ENCODE data around the gene CERS3. TPM values are rescaled to one million over a fixed set of nuclear protein-coding genes. Genes with fewer than 3 reads are reported as not detected.
A peak's percentile ranks its signal among the peaks of the same experiment; 100 is the strongest.

The CERS3 gene
- total RNA-seq: 0.16 and 0.54 TPM in 2 replicates

DNA sequence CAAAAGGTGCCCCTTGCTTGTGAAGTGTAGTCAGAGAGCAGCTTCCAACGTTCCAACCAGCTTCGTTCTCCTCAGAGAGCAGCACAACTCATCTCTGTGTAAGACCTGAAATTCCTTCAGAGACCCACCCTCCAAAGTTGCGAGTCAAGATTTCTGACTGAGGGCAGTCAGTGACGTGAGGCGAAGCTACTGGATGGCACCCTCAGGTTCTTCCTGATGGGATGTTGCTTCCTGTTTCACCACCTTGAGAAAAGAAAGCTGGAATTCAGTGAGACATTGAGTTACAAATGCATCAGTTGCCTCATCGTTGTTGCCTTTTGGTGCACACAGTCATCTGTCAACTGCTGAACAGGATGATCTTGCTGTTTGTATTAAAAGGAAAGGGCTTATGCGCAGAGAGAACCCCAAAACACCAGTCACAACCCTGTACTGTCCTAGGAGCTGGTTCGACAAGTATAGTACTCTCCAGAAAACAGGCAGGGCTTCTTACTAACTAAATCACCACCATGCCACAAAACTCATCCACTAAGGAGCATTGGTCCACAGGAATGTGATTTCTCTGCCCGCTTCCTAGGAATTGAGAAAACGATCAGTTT is at the start of gene CERS3:
CERS3 (minus strand) TSS at position 118 of the 596 bp plus-strand sequence. CDS start 27,101 bp downstream, outside the sequence.
- Mint-ChIP-seq H3K4me3 (no peak within 1 kb of the TSS), H3K9me3 (no peaks in the 10 kb centered on the region), H3K27ac (no peak within 1 kb of the TSS), H3K36me3 (ENCODE audit: low read depth) (peaks cover 2% of the 10 kb centered on the region), H3K4me1 (ENCODE audit: low read depth) (peaks cover 8% of the 10 kb centered on the region), H3K27me3 (ENCODE audit: insufficient read depth) (peaks cover 6% of the 10 kb centered on the region)
- DNase-seq (ENCODE audit: low spot score): no peak
- intact Hi-C loops (cut with micrococcal nuclease): no loop called here

GRCh38 chr15:100573526-100573925 is 44.8 kb upstream of the CERS3 start:
- peaks cover 69% of the 10 kb centered on the region for H3K36me3 Mint-ChIP-seq (ENCODE audit: low read depth)
- intact Hi-C loops (cut with micrococcal nuclease): loop anchor here (1.0 to 2.0 kb wide), 3 partner anchors 23 to 645 kb away; no protein-coding TSS in a partner anchor
- no peak overlapping the region for H3K4me3 Mint-ChIP-seq
- no peaks in the 10 kb centered on the region for H3K9me3 Mint-ChIP-seq
- H3K4me1 Mint-ChIP-seq (ENCODE audit: low read depth): peaks cover 69% of the 10 kb centered on the region
- H3K27me3 Mint-ChIP-seq (ENCODE audit: insufficient read depth): no peaks in the 10 kb centered on the region
- no peak for DNase-seq (ENCODE audit: low spot score)
- peak overlapping the region; percentile 8 for H3K27ac Mint-ChIP-seq

GRCh38 chr15:100572362-100572983 is 43.7 kb upstream of the CERS3 start:
- Mint-ChIP-seq H3K4me3 (peak overlapping the region; percentile 74), H3K27me3 (ENCODE audit: insufficient read depth) (no peaks in the 10 kb centered on the region), H3K9me3 (no peaks in the 10 kb centered on the region), H3K4me1 (ENCODE audit: low read depth) (peaks cover 69% of the 10 kb centered on the region), H3K27ac (peak overlapping the region; percentile 81), H3K36me3 (ENCODE audit: low read depth) (peaks cover 61% of the 10 kb centered on the region)
- intact Hi-C loops (cut with micrococcal nuclease): loop anchor here (1.0 to 2.0 kb wide), 3 partner anchors 222 to 644 kb away; no protein-coding TSS in a partner anchor
- no peak for DNase-seq (ENCODE audit: low spot score)

DNA sequence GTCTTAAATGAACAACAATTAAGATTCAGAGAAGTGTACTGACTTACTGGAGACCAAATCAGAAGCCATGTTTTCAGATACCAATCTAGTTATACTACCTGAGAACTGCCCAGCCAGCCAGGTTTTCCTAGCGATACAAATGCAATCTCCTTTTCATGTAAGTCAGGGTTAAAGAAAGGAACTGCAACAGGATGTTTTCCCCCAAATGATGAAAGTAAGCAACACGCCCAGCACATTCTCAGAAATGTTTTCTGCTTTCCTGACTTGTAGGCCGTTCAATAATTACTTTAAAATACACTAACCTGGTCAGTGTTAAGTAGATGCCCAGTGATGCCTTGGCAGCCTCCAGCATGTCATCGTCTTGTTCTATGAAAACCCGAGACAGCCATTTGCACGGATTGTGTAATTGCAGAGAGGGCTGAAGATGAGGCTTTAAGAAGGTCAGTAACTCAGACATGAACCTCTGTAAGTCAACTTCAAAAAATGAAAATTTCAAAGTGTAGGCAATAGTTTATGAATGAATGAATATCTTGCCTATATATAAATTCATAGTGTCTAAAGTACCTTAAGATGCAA is 42.9 kb upstream of the CERS3 start:
- intact Hi-C loops (cut with micrococcal nuclease): loop anchor here (1.0 to 2.0 kb wide), 3 partner anchors 221 to 643 kb away; no protein-coding TSS in a partner anchor
- peak overlapping the region; percentile 74 for H3K4me3 Mint-ChIP-seq

GRCh38 chr15:100570735-100571313 is 42.1 kb upstream of the CERS3 start:
- H3K4me1 Mint-ChIP-seq (ENCODE audit: low read depth): peaks cover 57% of the 10 kb centered on the region
- intact Hi-C loops (cut with micrococcal nuclease): no loop called here
- H3K9me3 Mint-ChIP-seq: no peaks in the 10 kb centered on the region
- peak overlapping the region; percentile 74 for H3K4me3 Mint-ChIP-seq
- DNase-seq (ENCODE audit: low spot score): no peak
- no peaks in the 10 kb centered on the region for H3K27me3 Mint-ChIP-seq (ENCODE audit: insufficient read depth)
- H3K36me3 Mint-ChIP-seq (ENCODE audit: low read depth): peaks cover 50% of the 10 kb centered on the region
- H3K27ac Mint-ChIP-seq: peak overlapping the region; percentile 81

More for the DNA sequence above, 42.9 kb upstream of the CERS3 start:
- Mint-ChIP-seq H3K27me3 (ENCODE audit: insufficient read depth) (no peaks in the 10 kb centered on the region), H3K9me3 (no peaks in the 10 kb centered on the region), H3K36me3 (ENCODE audit: low read depth) (peaks cover 54% of the 10 kb centered on the region), H3K27ac (peak overlapping the region; percentile 81), H3K4me1 (ENCODE audit: low read depth) (peaks cover 64% of the 10 kb centered on the region)
- no peak for DNase-seq (ENCODE audit: low spot score)

- no peak for DNase-seq (ENCODE audit: low spot score)
- intact Hi-C loops (cut with micrococcal nuclease): no loop called here
- no peaks in the 10 kb centered on the region for H3K9me3 Mint-ChIP-seq
- H3K27ac Mint-ChIP-seq: peak overlapping the region; percentile 81
- peaks cover 52% of the 10 kb centered on the region for H3K4me1 Mint-ChIP-seq (ENCODE audit: low read depth)
- H3K4me3 Mint-ChIP-seq: peak overlapping the region; percentile 74
- no peaks in the 10 kb centered on the region for H3K27me3 Mint-ChIP-seq (ENCODE audit: insufficient read depth)
- H3K36me3 Mint-ChIP-seq (ENCODE audit: low read depth): peaks cover 48% of the 10 kb centered on the region
Observed at GRCh38 chr15:100570275-100570674, 41.5 kb upstream of the CERS3 start.

- Mint-ChIP-seq H3K36me3 (ENCODE audit: low read depth) (peaks cover 48% of the 10 kb centered on the region), H3K27me3 (ENCODE audit: insufficient read depth) (no peaks in the 10 kb centered on the region)
- no peak for DNase-seq (ENCODE audit: low spot score)
Observed at GRCh38 chr15:100569391-100569790, 40.6 kb upstream of the CERS3 start.

GRCh38 chr15:100566850-100567628 is 38.3 kb upstream of the CERS3 start:
- H3K27ac Mint-ChIP-seq: no peak overlapping the region
- H3K27me3 Mint-ChIP-seq (ENCODE audit: insufficient read depth): no peaks in the 10 kb centered on the region
- H3K4me3 Mint-ChIP-seq: no peak overlapping the region
- H3K9me3 Mint-ChIP-seq: no peaks in the 10 kb centered on the region
- no peak for DNase-seq (ENCODE audit: low spot score)
- peaks cover 36% of the 10 kb centered on the region for H3K4me1 Mint-ChIP-seq (ENCODE audit: low read depth)
- peaks cover 55% of the 10 kb centered on the region for H3K36me3 Mint-ChIP-seq (ENCODE audit: low read depth)
- intact Hi-C loops (cut with micrococcal nuclease): no loop called here

More at GRCh38 chr15:100569391-100569790, 40.6 kb upstream of the CERS3 start:
- peak overlapping the region; percentile 67 for H3K27ac Mint-ChIP-seq
- intact Hi-C loops (cut with micrococcal nuclease): no loop called here
- no peak overlapping the region for H3K4me3 Mint-ChIP-seq
- no peaks in the 10 kb centered on the region for H3K9me3 Mint-ChIP-seq
- H3K4me1 Mint-ChIP-seq (ENCODE audit: low read depth): peaks cover 44% of the 10 kb centered on the region

DNA sequence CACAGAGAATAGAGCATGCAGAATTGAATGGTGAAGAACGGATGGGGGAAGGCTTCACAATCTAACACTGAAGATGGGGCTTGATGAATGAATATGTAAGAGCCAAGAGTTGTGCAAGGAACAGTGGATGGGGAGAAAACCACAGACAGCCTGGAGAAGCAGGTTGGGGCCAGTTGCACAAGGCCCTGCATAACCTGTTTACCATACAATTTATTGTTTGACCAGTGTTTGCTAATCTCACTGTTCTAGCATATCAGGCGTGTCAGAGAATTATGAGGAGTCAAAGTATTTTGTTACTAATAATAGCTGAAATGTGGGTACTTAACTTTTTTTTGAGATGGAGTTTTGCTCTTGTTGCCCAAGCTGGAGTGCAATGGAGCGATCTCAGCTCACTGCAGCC is 36.8 kb upstream of the CERS3 start:
- DNase-seq (ENCODE audit: low spot score): no peak
- intact Hi-C loops (cut with micrococcal nuclease): no loop called here
- Mint-ChIP-seq H3K9me3 (no peaks in the 10 kb centered on the region), H3K4me3 (no peak overlapping the region), H3K27ac (no peak overlapping the region), H3K36me3 (ENCODE audit: low read depth) (peaks cover 51% of the 10 kb centered on the region), H3K27me3 (ENCODE audit: insufficient read depth) (no peaks in the 10 kb centered on the region), H3K4me1 (ENCODE audit: low read depth) (peaks cover 22% of the 10 kb centered on the region)

GRCh38 chr15:100560323-100560722 is 31.6 kb upstream of the CERS3 start:
- DNase-seq (ENCODE audit: low spot score): no peak
- Mint-ChIP-seq H3K27me3 (ENCODE audit: insufficient read depth) (no peaks in the 10 kb centered on the region), H3K36me3 (ENCODE audit: low read depth) (peaks cover 49% of the 10 kb centered on the region), H3K27ac (no peak overlapping the region), H3K4me3 (no peak overlapping the region), H3K4me1 (ENCODE audit: low read depth) (peaks cover 7% of the 10 kb centered on the region), H3K9me3 (no peaks in the 10 kb centered on the region)
- intact Hi-C loops (cut with micrococcal nuclease): no loop called here

GRCh38 chr15:100559330-100559729 is 30.6 kb upstream of the CERS3 start:
- H3K9me3 Mint-ChIP-seq: no peaks in the 10 kb centered on the region
- peaks cover 7% of the 10 kb centered on the region for H3K4me1 Mint-ChIP-seq (ENCODE audit: low read depth)
- H3K27me3 Mint-ChIP-seq (ENCODE audit: insufficient read depth): no peaks in the 10 kb centered on the region
- intact Hi-C loops (cut with micrococcal nuclease): no loop called here
- no peak for DNase-seq (ENCODE audit: low spot score)
- H3K36me3 Mint-ChIP-seq (ENCODE audit: low read depth): peaks cover 49% of the 10 kb centered on the region
- H3K4me3 Mint-ChIP-seq: no peak overlapping the region
- no peak overlapping the region for H3K27ac Mint-ChIP-seq

GRCh38 chr15:100558771-100559254 is 30.1 kb upstream of the CERS3 start:
- intact Hi-C loops (cut with micrococcal nuclease): no loop called here

More at GRCh38 chr15:100558771-100559254, 30.1 kb upstream of the CERS3 start:
- Mint-ChIP-seq H3K9me3 (no peaks in the 10 kb centered on the region), H3K4me1 (ENCODE audit: low read depth) (peaks cover 7% of the 10 kb centered on the region), H3K27me3 (ENCODE audit: insufficient read depth) (no peaks in the 10 kb centered on the region), H3K27ac (no peak overlapping the region), H3K36me3 (ENCODE audit: low read depth) (peaks cover 50% of the 10 kb centered on the region), H3K4me3 (no peak overlapping the region)
- no peak for DNase-seq (ENCODE audit: low spot score)
